GM12865 (cell line): ENCODE results near the gene MYH14.

ENCODE experiments used
- DNase-seq: peaks from one replicate; pipeline ENCODE4 v3.0.0; 2010; ENCODE audit warnings: low read depth
- H3K4me3 ChIP-seq: 2 replicates; pipeline ENCODE4 v1.5.1; 2011; ENCODE audit warnings: mild to moderate bottlenecking, low read depth, low read length, control low read depth
- CTCF ChIP-seq: IDR thresholded peaks from 2 replicates; pipeline ENCODE4 v1.5.1; 2011; ENCODE audit warnings: low read length, control low read depth, low read depth, inconsistent platforms; ENCODE audit not compliant: insufficient read depth; ENCODE audit errors: missing control alignments

MYH14 gene

GRCh38 chr19:50293263-50294004 lies 90.0 kb downstream of the MYH14 start:
- no peak for DNase-seq
- no peak overlapping the region for H3K4me3 ChIP-seq
- no peak for TF ChIP-seq CTCF

- TF ChIP-seq CTCF = no peak
- no peak for DNase-seq
- no peak overlapping the region for H3K4me3 ChIP-seq
Observed at GRCh38 chr19:50300051-50300450, 96.6 kb downstream of the MYH14 start.

- TF ChIP-seq CTCF = no peak
- DNase-seq = no peak
- no peak overlapping the region for H3K4me3 ChIP-seq
Observed at GRCh38 chr19:50300814-50301606, 97.6 kb downstream of the MYH14 start.

- TF ChIP-seq CTCF = no peak
- DNase-seq = no peak
- no peak overlapping the region for H3K4me3 ChIP-seq
Observed at GRCh38 chr19:50301607-50301971, 98.2 kb downstream of the MYH14 start.

- TF ChIP-seq CTCF = no peak
- H3K4me3 ChIP-seq = no peak overlapping the region
- DNase-seq = no peak
Observed at GRCh38 chr19:50303558-50303957, 100.1 kb downstream of the MYH14 start.

- no peak overlapping the region for H3K4me3 ChIP-seq
- DNase-seq = no peak
- TF ChIP-seq CTCF = no peak
Observed at GRCh38 chr19:50308991-50309390, 105.6 kb downstream of the MYH14 start.
